Aorta (tissue), 5 donors: ENCODE measurements around the gene VASH2. TPM values are rescaled to one million over a fixed set of nuclear protein-coding genes. Genes with fewer than 3 reads are reported as not detected.

Experiments
- ATAC-seq: fragments of 200-7000 bp; cut with Tn5 transposase; one replicate; pipeline ENCODE4 v1.9.1; 2022; ENCODE audit warnings: moderate library complexity; ENCODE audit not compliant: low FRiP score
- DNase-seq, 2 donors: peaks; one replicate each; pipeline ENCODE4 v3.0.0-alpha.2; 2020
- H3K27ac ChIP-seq, 2 donors: one replicate each; pipeline ENCODE4 v1.5.1; 2013; ENCODE audit warnings: low read length in 2 of 2, mild to moderate bottlenecking in 2 of 2, moderate library complexity in 2 of 2, control low read depth in 1 of 2, inconsistent platforms in 1 of 2, low read depth in 1 of 2
- H3K27me3 ChIP-seq, 2 donors: one replicate each; pipeline ENCODE4 v1.6.1; 2013; ENCODE audit warnings: control low read depth in 1 of 2, low read length in 1 of 2, mild to moderate bottlenecking in 1 of 2, moderate library complexity in 1 of 2; ENCODE audit not compliant: insufficient read depth in 2 of 2, control insufficient read depth in 1 of 2
- H3K36me3 ChIP-seq, 2 donors: one replicate each; pipeline ENCODE4 v1.6.1; 2013; ENCODE audit warnings: control low read depth in 1 of 2, low read length in 1 of 2, mild to moderate bottlenecking in 1 of 2; ENCODE audit not compliant: insufficient read depth in 2 of 2, control insufficient read depth in 1 of 2
- H3K4me1 ChIP-seq, 2 donors: one replicate each; pipeline ENCODE4 v1.6.1; 2013; ENCODE audit warnings: low read length in 2 of 2, control low read depth in 1 of 2, mild to moderate bottlenecking in 1 of 2, moderate library complexity in 1 of 2; ENCODE audit not compliant: insufficient read depth in 2 of 2, control insufficient read depth in 1 of 2
- H3K4me3 ChIP-seq, 2 donors: one replicate each; pipeline ENCODE4 v1.5.1; 2013; ENCODE audit warnings: low read length in 2 of 2, control low read depth in 1 of 2, mild to moderate bottlenecking in 1 of 2
- H3K9me3 ChIP-seq: one replicate; pipeline ENCODE4 v1.6.1; 2013; ENCODE audit warnings: mild to moderate bottlenecking, low read length; ENCODE audit not compliant: control insufficient read depth
- WGBS, 2 donors: extraction: QIAGEN DNeasy Blood & Tissue Kit; methylation state at CpG; one replicate each; pipeline ENCODE4 v1.1.7; 2013; 5-methylcytosine and 5-hydroxymethylcytosine counted together
- intact Hi-C, 2 donors: fragments of 100-400 bp; cut with DNase I; formaldehyde crosslinking; loops; one replicate each; pipeline versions ENCODE4 v1.14.2 to v1.15.0; 2022
- polyA plus RNA-seq, 2 donors: library from polyadenylated mRNA; stranded (reverse); fragments of 200-250 nt; gene quantifications; one replicate each; pipeline ENCODE4 v1.2.3, GENCODE V29; 2013
- total RNA-seq, 2 donors: library from RNA; stranded (reverse); fragmentation: NEBNext Ultra II Directional; extraction: Animal tissue kit (Norgen Biotek cat#: 25700); gene quantifications; one replicate each; pipeline ENCODE4 v1.2.1, GENCODE V29; 2021
- donor health status: healthy with polysubstance abuse.
- donor health status: Bipolar disorder and iron deficiency.
- donor health status: DM: no; HTN: no; CAD: no.
- donor health status: DM: no; HTN: no; CAD: no.
- donor health status: DM: yes; HTN: yes; CAD: no.

Gene VASH2
- total and polyA plus RNA-seq, 4 donors: 0.26 to 1.8 (median 0.33) TPM

DNA sequence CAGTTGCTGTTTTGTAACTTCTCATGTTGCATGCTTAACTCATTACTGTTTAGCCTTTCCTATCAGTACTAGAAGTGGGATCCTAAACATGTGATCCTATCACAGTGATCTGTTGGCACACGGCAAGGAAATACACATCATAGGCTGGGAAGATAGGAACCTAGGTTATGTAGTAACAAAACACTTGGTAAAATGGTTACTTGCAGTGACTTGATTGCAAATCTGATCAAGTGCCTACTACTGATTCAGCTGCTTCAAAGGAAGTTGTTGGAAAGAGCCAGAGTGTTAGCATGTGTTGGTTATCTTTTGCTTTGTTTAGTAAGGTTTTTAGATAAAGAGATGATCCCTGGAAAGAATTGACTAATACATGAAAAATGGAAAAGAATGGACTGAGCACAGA is 8.9 kb upstream of the VASH2 start:
- H3K27me3 ChIP-seq: no peaks in the 10 kb centered on the region
- intact Hi-C loops: no loop called here
- H3K36me3 ChIP-seq: no peaks in the 10 kb centered on the region
- ATAC-seq (no peak), DNase-seq (no peak)
- 92 to 95% methylated on average over 1 of the region's 1 CpG for WGBS, 2 donors
- H3K4me1 ChIP-seq: no peaks in the 10 kb centered on the region
- H3K27ac ChIP-seq: no peak overlapping the region
- peaks cover 3% of the 10 kb centered on the region for H3K9me3 ChIP-seq
- H3K4me3 ChIP-seq: no peak overlapping the region

- Histone ChIP-seq H3K27me3 (no peaks in the 10 kb centered on the region), H3K27ac (no peak overlapping the region), H3K9me3 (peaks cover 2% of the 10 kb centered on the region), H3K36me3 (no peaks in the 10 kb centered on the region), H3K4me3 (no peak overlapping the region), H3K4me1 (no peaks in the 10 kb centered on the region)
- ATAC-seq: no peak
- DNase-seq: no peak
- 79% methylated on average over 6 of the region's 6 CpGs for WGBS, 2 donors
- intact Hi-C loops: no loop called here
Observed at GRCh38 chr1:212942679-212943392, 7.5 kb upstream of the VASH2 start.

- no peak for DNase-seq
- H3K4me3 ChIP-seq: no peak overlapping the region
- WGBS, 2 donors: 83 to 85% methylated on average over 4 of the region's 4 CpGs
- no peaks in the 10 kb centered on the region for H3K4me1 ChIP-seq
- no peaks in the 10 kb centered on the region for H3K27me3 ChIP-seq
- no peaks in the 10 kb centered on the region for H3K36me3 ChIP-seq
- H3K27ac ChIP-seq: no peak overlapping the region
- H3K9me3 ChIP-seq: peaks cover 2% of the 10 kb centered on the region
- ATAC-seq: no peak
- intact Hi-C loops: no loop called here
Observed at GRCh38 chr1:212943393-212943710, 7.0 kb upstream of the VASH2 start.

- no peaks in the 10 kb centered on the region for H3K27me3 ChIP-seq
- WGBS, 2 donors: 88 to 92% methylated on average over 6 of the region's 6 CpGs
- H3K36me3 ChIP-seq: no peaks in the 10 kb centered on the region
- no peak for DNase-seq
- no peaks in the 10 kb centered on the region for H3K4me1 ChIP-seq
- no peaks in the 10 kb centered on the region for H3K9me3 ChIP-seq
- ATAC-seq: no peak
- intact Hi-C loops: no loop called here
- no peak overlapping the region for H3K4me3 ChIP-seq
- H3K27ac ChIP-seq: no peak overlapping the region
Observed at GRCh38 chr1:212944229-212944901, 6.0 kb upstream of the VASH2 start.

- DNase-seq: no peak
- intact Hi-C loops: no loop called here
- ATAC-seq: no peak
- Histone ChIP-seq H3K27me3 (no peaks in the 10 kb centered on the region), H3K4me1 (no peaks in the 10 kb centered on the region), H3K9me3 (no peaks in the 10 kb centered on the region), H3K27ac (no peak overlapping the region), H3K36me3 (no peaks in the 10 kb centered on the region), H3K4me3 (no peak overlapping the region)
- 83 to 85% methylated on average over 2 of the region's 2 CpGs for WGBS, 2 donors
Observed at GRCh38 chr1:212945056-212945455, 5.3 kb upstream of the VASH2 start.

DNA sequence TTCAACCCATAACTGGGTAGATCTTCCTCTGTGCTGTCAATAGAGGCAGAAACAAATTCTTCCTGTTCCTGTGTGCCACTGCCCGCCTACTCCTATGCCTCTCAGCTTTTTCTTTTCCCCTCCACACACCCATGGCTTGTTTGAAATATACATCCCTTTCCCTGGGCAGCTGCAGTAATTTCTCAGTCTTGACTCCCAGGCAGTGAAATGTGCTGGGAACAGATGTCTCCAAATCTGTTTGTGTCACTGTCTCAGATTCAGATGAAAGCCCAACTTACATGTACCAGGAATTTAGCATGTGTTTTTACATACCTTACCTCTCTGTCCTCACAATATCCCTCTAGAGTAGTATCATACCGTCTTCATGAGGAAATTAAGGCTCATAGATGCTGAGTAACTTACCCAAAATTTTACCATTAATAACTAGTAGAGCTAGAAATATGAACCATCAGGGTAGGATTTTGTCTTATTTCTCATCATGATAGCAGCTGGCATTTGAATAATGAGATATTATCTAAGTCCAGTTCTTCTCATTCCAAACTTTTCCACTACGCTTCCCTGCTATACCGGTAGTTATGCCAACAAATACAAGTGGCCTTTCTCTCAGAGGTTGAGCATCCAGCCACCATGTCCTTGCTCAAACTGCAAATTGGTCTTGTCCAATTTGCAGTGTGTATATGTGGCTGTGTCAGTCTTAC is 4.7 kb upstream of the VASH2 start:
- Histone ChIP-seq H3K27me3 (no peaks in the 10 kb centered on the region), H3K9me3 (no peaks in the 10 kb centered on the region), H3K4me1 (no peaks in the 10 kb centered on the region), H3K27ac (no peak overlapping the region), H3K4me3 (no peak overlapping the region), H3K36me3 (no peaks in the 10 kb centered on the region)
- 78 to 88% methylated on average over 4 of the region's 4 CpGs for WGBS, 2 donors
- ATAC-seq (no peak), DNase-seq (no peak)
- intact Hi-C loops: no loop called here

DNA sequence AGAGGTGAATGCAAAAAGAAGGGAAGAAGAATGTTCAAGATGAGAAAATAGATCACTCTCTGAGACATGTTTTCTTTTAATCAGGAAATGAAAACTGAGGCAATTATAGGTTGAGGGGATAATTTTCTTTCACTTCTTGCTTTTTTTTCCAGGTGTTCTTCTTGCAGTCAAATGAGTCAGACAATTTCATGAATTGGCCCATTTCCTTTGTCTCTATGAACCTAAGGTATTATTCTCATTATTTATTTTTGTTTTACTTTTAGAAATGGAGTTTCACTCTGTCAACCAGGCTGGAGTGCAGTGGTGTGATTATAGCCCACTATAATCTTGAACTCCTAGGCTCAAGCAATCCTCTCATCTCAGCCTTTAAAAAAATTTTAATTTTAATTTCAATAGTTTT is 3.5 kb upstream of the VASH2 start:
- ATAC-seq (no peak), DNase-seq (no peak)
- no peaks in the 10 kb centered on the region for H3K9me3 ChIP-seq
- H3K27me3 ChIP-seq: no peaks in the 10 kb centered on the region
- H3K4me3 ChIP-seq: no peak overlapping the region
- intact Hi-C loops: no loop called here
- no peaks in the 10 kb centered on the region for H3K4me1 ChIP-seq
- no peaks in the 10 kb centered on the region for H3K36me3 ChIP-seq
- H3K27ac ChIP-seq: no peak overlapping the region

GRCh38 chr1:212949771-212950170 is 570 bp upstream of the VASH2 start:
- no peak for DNase-seq
- ATAC-seq: no peak
- Histone ChIP-seq H3K27me3 (no peaks in the 10 kb centered on the region), H3K27ac (no peak overlapping the region), H3K9me3 (no peaks in the 10 kb centered on the region), H3K4me3 (peak overlapping the region in 1 of 2 donors; percentile 74), H3K36me3 (no peaks in the 10 kb centered on the region), H3K4me1 (no peaks in the 10 kb centered on the region)
- intact Hi-C loops: no loop called here
- WGBS, 2 donors: 24 to 41% methylated on average over 2 of the region's 2 CpGs
